ENCODE measurements around the gene PPARG. TPM values are rescaled to one million over a fixed set of nuclear protein-coding genes. Genes with fewer than 3 reads are reported as not detected.
"Not testable (repeated sequence)": the region's sequence is repeated elsewhere in the genome, so short reads cannot be mapped to it uniquely, and the experiment has no call there.

The PPARG gene
- total RNA-seq, 1 donor from 2014 or later = not detected

DNA sequence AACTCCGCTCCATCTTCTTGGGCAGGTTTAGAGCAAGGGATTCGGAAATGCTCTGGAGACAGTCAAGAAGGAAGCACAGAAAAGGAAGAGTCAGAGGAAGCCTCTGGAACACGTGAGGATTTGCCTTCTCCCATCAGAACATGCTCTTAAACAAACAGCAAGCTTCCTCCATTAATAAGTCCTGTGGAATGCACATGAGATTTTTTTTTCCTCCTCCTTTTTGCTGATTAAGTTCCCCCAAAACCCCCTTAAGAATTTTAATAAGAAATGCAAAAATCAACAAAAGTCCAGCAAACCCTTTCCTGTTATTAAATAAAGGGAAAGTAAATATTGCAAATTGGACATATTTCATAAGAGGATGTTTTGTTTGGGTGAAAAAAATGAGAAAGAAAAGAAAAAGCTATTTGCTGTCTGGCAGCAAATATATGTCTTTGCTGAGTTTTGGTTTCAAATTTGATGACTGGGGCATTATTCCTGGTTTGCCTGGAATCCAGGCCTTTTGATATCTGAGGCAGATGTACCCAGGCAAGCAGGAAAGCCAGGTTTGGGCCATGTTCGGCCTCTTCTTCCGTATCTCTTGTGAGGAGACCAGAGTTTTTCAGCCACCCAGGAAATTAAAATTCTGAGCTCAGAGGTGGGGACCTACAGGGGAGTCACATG is 187.5 kb downstream of the PPARG start:
- DNase-seq (ENCODE audit: low read depth, low spot score) = no peak
- TF ChIP-seq, protein P1, sequence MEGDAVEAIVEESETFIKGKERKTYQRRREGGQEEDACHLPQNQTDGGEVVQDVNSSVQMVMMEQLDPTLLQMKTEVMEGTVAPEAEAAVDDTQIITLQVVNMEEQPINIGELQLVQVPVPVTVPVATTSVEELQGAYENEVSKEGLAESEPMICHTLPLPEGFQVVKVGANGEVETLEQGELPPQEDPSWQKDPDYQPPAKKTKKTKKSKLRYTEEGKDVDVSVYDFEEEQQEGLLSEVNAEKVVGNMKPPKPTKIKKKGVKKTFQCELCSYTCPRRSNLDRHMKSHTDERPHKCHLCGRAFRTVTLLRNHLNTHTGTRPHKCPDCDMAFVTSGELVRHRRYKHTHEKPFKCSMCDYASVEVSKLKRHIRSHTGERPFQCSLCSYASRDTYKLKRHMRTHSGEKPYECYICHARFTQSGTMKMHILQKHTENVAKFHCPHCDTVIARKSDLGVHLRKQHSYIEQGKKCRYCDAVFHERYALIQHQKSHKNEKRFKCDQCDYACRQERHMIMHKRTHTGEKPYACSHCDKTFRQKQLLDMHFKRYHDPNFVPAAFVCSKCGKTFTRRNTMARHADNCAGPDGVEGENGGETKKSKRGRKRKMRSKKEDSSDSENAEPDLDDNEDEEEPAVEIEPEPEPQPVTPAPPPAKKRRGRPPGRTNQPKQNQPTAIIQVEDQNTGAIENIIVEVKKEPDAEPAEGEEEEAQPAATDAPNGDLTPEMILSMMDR (conservative IDR thresholded peaks at IDR 0.05) = no peak
- Mint-ChIP-seq H3K9me3 (no peaks in the 10 kb centered on the region), H3K27ac (ENCODE audit: unreplicated experiment) (no peak overlapping the region), H3K27me3 (ENCODE audit: low read depth) (peaks cover 3% of the 10 kb centered on the region), H3K4me3 (no peak overlapping the region), H3K4me1 (peaks cover 6% of the 10 kb centered on the region), H3K36me3 (ENCODE audit: low read depth) (no peaks in the 10 kb centered on the region)

DNA sequence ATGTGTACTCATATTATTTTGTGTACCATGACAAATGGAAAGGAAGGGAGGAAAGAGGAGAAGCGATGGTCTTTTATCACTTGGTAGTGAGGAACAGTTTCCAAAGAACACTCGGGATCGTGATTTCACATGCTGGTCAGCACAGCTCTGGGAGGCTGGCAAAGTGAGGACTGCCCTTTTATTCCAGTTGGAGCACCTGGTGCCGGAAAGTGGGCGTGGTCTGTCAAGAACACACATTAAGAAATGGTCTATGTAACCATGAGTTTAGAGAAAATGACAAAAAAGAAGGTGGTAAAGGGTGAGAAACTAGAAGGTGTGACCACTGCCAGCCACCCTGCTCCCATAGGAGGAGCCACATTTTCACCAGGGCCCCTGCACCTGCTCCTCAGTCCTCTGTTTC is 188.4 kb downstream of the PPARG start:
- TF ChIP-seq, protein P1 (conservative IDR thresholded peaks at IDR 0.05) = no peak
- Mint-ChIP-seq H3K27me3 (ENCODE audit: low read depth) (peaks cover 4% of the 10 kb centered on the region), H3K27ac (ENCODE audit: unreplicated experiment) (no peak overlapping the region), H3K9me3 (no peaks in the 10 kb centered on the region), H3K4me1 (peaks cover 6% of the 10 kb centered on the region), H3K36me3 (ENCODE audit: low read depth) (no peaks in the 10 kb centered on the region), H3K4me3 (no peak overlapping the region)
- DNase-seq (ENCODE audit: low read depth, low spot score) = no peak

DNA sequence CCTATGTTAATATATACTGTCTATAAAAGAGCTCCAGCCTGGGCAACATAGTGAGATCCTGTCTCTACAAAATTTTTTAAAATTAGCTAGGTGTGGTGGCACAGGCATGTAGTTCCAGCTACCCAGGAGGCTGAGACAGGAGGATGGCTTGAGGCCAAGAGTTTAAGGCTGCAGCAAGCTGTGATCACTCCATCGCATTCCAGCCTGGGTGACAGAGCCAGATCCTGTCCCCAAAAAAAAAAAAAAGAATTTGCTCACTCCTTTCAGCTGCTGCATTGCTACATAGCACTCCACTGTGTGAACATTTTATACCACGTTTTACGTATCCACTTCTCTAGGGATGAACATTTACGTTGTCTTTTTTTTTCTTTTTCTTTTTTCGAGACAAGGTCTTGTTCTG is 189.5 kb downstream of the PPARG start:
- H3K4me3 Mint-ChIP-seq = no peak overlapping the region
- H3K9me3 Mint-ChIP-seq = no peaks in the 10 kb centered on the region
- H3K4me1 Mint-ChIP-seq = peaks cover 8% of the 10 kb centered on the region
- no peak for DNase-seq (ENCODE audit: low read depth, low spot score)
- H3K27me3 Mint-ChIP-seq (ENCODE audit: low read depth) = peaks cover 10% of the 10 kb centered on the region
- H3K27ac Mint-ChIP-seq (ENCODE audit: unreplicated experiment) = no peak overlapping the region
- no peaks in the 10 kb centered on the region for H3K36me3 Mint-ChIP-seq (ENCODE audit: low read depth)
- TF ChIP-seq, protein P1 (conservative IDR thresholded peaks at IDR 0.05) = no peak

DNA sequence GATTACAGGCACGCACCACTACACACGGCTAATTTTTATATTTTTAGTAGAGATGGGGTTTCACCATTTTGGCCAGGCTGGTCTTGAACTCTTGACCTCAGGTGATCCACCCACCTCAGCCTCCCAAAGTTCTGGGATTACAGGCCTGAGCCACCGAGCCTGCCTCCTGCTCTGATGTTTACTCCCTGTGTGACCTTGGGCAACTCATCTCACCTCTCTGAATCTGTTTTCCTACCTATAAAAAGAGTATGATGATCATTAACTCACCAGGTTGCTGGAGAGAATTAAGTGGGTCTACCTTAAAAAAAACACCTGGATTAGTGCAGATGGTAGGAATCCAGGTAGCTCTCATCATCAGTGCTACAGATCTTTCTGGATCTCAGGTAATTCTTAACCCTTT is 190.3 kb downstream of the PPARG start:
- DNase-seq (ENCODE audit: low read depth, low spot score); H3K4me3 Mint-ChIP-seq; H3K27ac Mint-ChIP-seq (ENCODE audit: unreplicated experiment); H3K9me3 Mint-ChIP-seq; H3K36me3 Mint-ChIP-seq (ENCODE audit: low read depth): not testable (repeated sequence)
- Mint-ChIP-seq H3K4me1 (peaks cover 16% of the 10 kb centered on the region), H3K27me3 (ENCODE audit: low read depth) (peaks cover 15% of the 10 kb centered on the region)

DNA sequence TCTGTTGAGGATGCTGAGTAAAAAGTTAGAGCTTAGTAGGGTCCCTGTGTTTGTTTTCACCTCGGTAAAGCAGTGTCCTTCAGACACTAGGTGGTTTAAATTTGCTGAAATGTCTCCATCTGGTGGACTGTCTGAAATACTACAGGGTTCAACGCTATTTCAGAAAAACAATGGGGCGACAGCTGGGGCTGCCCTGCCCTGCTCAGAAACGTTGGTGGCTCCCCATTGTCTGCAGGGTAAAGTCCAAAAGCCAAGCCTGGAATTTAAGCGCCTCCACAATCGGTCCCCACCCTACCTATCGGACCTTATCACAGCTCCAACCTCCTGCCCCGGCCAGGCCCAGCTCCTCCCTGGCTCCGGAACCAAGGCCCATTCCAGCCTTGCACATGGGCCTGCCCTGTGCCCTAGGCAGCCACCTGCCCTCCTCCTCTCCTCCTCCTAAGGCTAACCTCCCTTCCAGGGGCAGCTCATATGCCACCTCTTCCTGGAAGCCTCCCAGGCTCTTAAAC is 191.1 kb downstream of the PPARG start:
- Mint-ChIP-seq H3K27me3 (ENCODE audit: low read depth) (peaks cover 15% of the 10 kb centered on the region), H3K9me3 (no peaks in the 10 kb centered on the region), H3K36me3 (ENCODE audit: low read depth) (no peaks in the 10 kb centered on the region), H3K4me1 (peaks cover 22% of the 10 kb centered on the region), H3K27ac (ENCODE audit: unreplicated experiment) (no peak overlapping the region), H3K4me3 (peak overlapping the region; percentile 42)
- TF ChIP-seq, protein P1 (conservative IDR thresholded peaks at IDR 0.05) = peak; percentile 91
- DNase-seq (ENCODE audit: low read depth, low spot score) = peak; percentile 7

DNA sequence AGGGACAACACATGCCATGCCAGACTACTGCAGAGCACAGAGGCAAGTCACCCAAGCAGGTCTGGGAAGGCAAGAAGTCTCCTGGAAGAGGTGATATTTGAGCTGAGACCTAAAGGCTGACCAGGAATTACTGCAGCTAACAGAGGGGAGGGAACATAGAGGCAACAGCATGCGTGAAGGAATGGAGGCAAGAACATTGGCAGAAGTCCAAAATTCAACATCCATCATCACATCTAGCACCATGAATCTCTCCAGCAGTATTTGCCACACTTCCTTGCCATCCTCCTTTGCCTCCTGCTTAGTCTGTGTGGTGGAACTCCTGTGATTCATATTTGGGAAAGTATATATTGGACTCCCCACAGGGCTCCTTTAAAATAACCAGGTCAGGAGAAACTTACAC is 194.5 kb downstream of the PPARG start:
- Mint-ChIP-seq H3K27ac (ENCODE audit: unreplicated experiment) (peak overlapping the region; percentile 9), H3K36me3 (ENCODE audit: low read depth) (peaks cover 2% of the 10 kb centered on the region), H3K27me3 (ENCODE audit: low read depth) (peaks cover 15% of the 10 kb centered on the region), H3K9me3 (no peaks in the 10 kb centered on the region), H3K4me3 (peak overlapping the region; percentile 96), H3K4me1 (peaks cover 41% of the 10 kb centered on the region)
- TF ChIP-seq, protein P1 (conservative IDR thresholded peaks at IDR 0.05) = no peak
- no peak for DNase-seq (ENCODE audit: low read depth, low spot score)
